HEK293 (cell line): ENCODE measurements around the gene MTCL1.

Source experiments
- BCL11A ChIP-seq: fragments of 450-650 bp; formaldehyde crosslinking; IDR thresholded peaks from 2 replicates; pipeline ENCODE4 v1.5.1; 2016; ENCODE audit warnings: low read depth, missing biosample characterization, missing genetic modification characterization
- CTCF ChIP-seq: fragments of 450-650 bp; formaldehyde crosslinking; IDR thresholded peaks from 2 replicates; pipeline ENCODE4 v1.5.1; 2016; ENCODE audit warnings: missing biosample characterization, missing genetic modification characterization
- YY1 ChIP-seq: fragments of 450-650 bp; formaldehyde crosslinking; IDR thresholded peaks from 2 replicates; pipeline ENCODE4 v1.5.1; 2018; ENCODE audit warnings: missing biosample characterization, missing genetic modification characterization
- ZIC2 ChIP-seq: fragments of 450-650 bp; formaldehyde crosslinking; IDR thresholded peaks from 2 replicates; pipeline ENCODE4 v1.5.1; 2016; ENCODE audit warnings: missing biosample characterization, missing genetic modification characterization
- ZNF292 ChIP-seq: fragments of 450-650 bp; formaldehyde crosslinking; IDR thresholded peaks from 2 replicates; pipeline ENCODE4 v1.5.1; 2016; ENCODE audit warnings: low read depth, missing biosample characterization, missing genetic modification characterization, borderline replicate concordance
- ZSCAN30 ChIP-seq: fragments of 450-650 bp; IDR thresholded peaks from 2 replicates; pipeline ENCODE4 v1.5.1; 2018; ENCODE audit warnings: missing biosample characterization, mild to moderate bottlenecking, missing genetic modification characterization, moderate library complexity

GRCh38 chr18:8705961-8706790 is 820 bp downstream of the MTCL1 start:
- TF ChIP-seq ZNF292 (tag by site-specific recombination): no peak
- TF ChIP-seq CTCF (tag by site-specific recombination): no peak
- no peak for TF ChIP-seq ZSCAN30 (tag by site-specific recombination)
- TF ChIP-seq BCL11A (tag by site-specific recombination): no peak
- TF ChIP-seq YY1 (tag by site-specific recombination): no peak
- no peak for TF ChIP-seq ZIC2
